ENCODE measurements around the gene LUZP1. TPM values are rescaled to one million over a fixed set of nuclear protein-coding genes. Genes with fewer than 3 reads are reported as not detected.

Gene LUZP1
- total and polyA plus RNA-seq, 2 donors (not counting 3 experiments of a cell fraction or from before 2014, with no cell fraction given) = 26.3 to 82.4 TPM

- ChIA-PET POLR2A (no interaction called here), CTCF (interaction anchor here (0.7 to 4.4 kb wide), 14 partner anchors 9 to 241 kb away, joined by 3 to 26 read pairs (median 5); partner anchors contain the start of gene HNRNPR)
- no peaks in the 10 kb centered on the region for H4K20me1 ChIP-seq (replicated peaks; ENCODE audit: control insufficient read depth, extremely low read depth, insufficient read depth, low read length)
- TF ChIP-seq FOS (IDR thresholded peaks at IDR 0.05; ENCODE audit: borderline replicate concordance, insufficient read depth, low read length) (no peak), EZH2 (IDR thresholded peaks at IDR 0.05; ENCODE audit: borderline replicate concordance, low read depth, low read length, severe bottlenecking) (peak; percentile 42)
- peak within 1 kb of the TSS; percentile 57 for H3K4me2 ChIP-seq (ENCODE audit: insufficient read depth, low read length)
- peak within 1 kb of the TSS; percentile 49 to 60 (median 49) for H3K4me3 ChIP-seq (replicated peaks in 1 of 3; ENCODE audit: insufficient read depth in 1 of 3, low read depth in 1 of 3, low read length in 3 of 3)
- no TSS peak for BruUV-seq (replicated peaks)
- dilution Hi-C loops (cut with MboI; ENCODE audit: extremely low pct_ligation_motif_present, low sequenced_read_pairs) (no loop called here), intact Hi-C loops (cut with micrococcal nuclease) (no loop called here)
- H2AFZ ChIP-seq (ENCODE audit: low read depth, low read length) = peak within 1 kb of the TSS; percentile 82
- peak within 1 kb of the TSS; percentile 65 for H3K9ac ChIP-seq (replicated peaks; ENCODE audit: extremely low read depth, insufficient read depth, low read length)
- no peaks in the 10 kb centered on the region for H3K9me3 ChIP-seq (replicated peaks; ENCODE audit: control insufficient read depth, insufficient read depth, low read length)
- no peak for FAIRE-seq
- no peaks in the 10 kb centered on the region for H3K36me3 ChIP-seq (ENCODE audit: control insufficient read depth in 2 of 2, extremely low read depth in 1 of 2, insufficient read depth in 2 of 2, low read length in 2 of 2)
- no peaks in the 10 kb centered on the region for H3K9me1 ChIP-seq (replicated peaks; ENCODE audit: control insufficient read depth, extremely low read depth, insufficient read depth, low read length)
- H3K27ac ChIP-seq (ENCODE audit: insufficient read depth, low read depth, low read length) = no peak within 1 kb of the TSS
- H3K27me3 ChIP-seq (ENCODE audit: control insufficient read depth in 2 of 2, insufficient read depth in 2 of 2, low read length in 2 of 2) = peaks cover 0 to 7% of the 10 kb centered on the region in 2 experiments
- DNase-seq (ENCODE audit: low read depth, low spot score) = no peak
- no peaks in the 10 kb centered on the region for H3K79me2 ChIP-seq (ENCODE audit: control insufficient read depth, insufficient read depth, low read length)
- H3K4me1 ChIP-seq (ENCODE audit: control insufficient read depth, extremely low read depth, insufficient read depth, low read length) = peaks cover 6% of the 10 kb centered on the region
Observed at GRCh38 chr1:23217421-23218115, 48.9 kb upstream of the LUZP1 start, which contains the start of gene HTR1D. HTR1D (minus strand) TSS chr1:23217502; CDS start chr1:23194219, 23,283 bp downstream.

GRCh38 chr1:23216771-23217420, 48.2 kb upstream of the LUZP1 start:
- BruUV-seq (replicated peaks) = no TSS peak
- peaks cover 0 to 7% of the 10 kb centered on the region in 2 experiments for H3K27me3 ChIP-seq (ENCODE audit: control insufficient read depth in 2 of 2, insufficient read depth in 2 of 2, low read length in 2 of 2)
- TF ChIP-seq EZH2 (IDR thresholded peaks at IDR 0.05; ENCODE audit: borderline replicate concordance, low read depth, low read length, severe bottlenecking) (peak; percentile 10), MYC (IDR thresholded peaks at IDR 0.05; ENCODE audit: low read depth, low read length) (no peak), POLR2A (IDR thresholded peaks at IDR 0.05; ENCODE audit: low read depth, low read length) (no peak), CTCF (IDR thresholded peaks at IDR 0.05; ENCODE audit: extremely low read depth in 1 of 2, insufficient read depth in 1 of 2, low read depth in 1 of 2, low read length in 2 of 2) (peak; percentile 68 to 73), POLR2AphosphoS5 (IDR thresholded peaks at IDR 0.05; ENCODE audit: insufficient read depth, low read depth, low read length) (peak; percentile 13)
- H3K36me3 ChIP-seq (ENCODE audit: control insufficient read depth in 2 of 2, extremely low read depth in 1 of 2, insufficient read depth in 2 of 2, low read length in 2 of 2) = no peaks in the 10 kb centered on the region
- no peaks in the 10 kb centered on the region for H4K20me1 ChIP-seq (replicated peaks; ENCODE audit: control insufficient read depth, extremely low read depth, insufficient read depth, low read length)
- dilution Hi-C loops (cut with MboI; ENCODE audit: extremely low pct_ligation_motif_present, low sequenced_read_pairs) = no loop called here
- H3K4me2 ChIP-seq (ENCODE audit: insufficient read depth, low read length) = peak overlapping the region; percentile 57
- H3K27ac ChIP-seq (ENCODE audit: insufficient read depth, low read depth, low read length) = no peak overlapping the region
- H3K9ac ChIP-seq (replicated peaks; ENCODE audit: extremely low read depth, insufficient read depth, low read length) = peak overlapping the region; percentile 65
- no peaks in the 10 kb centered on the region for H3K9me3 ChIP-seq (replicated peaks; ENCODE audit: control insufficient read depth, insufficient read depth, low read length)
- POLR2A ChIA-PET = no interaction called here
- H3K79me2 ChIP-seq (ENCODE audit: control insufficient read depth, insufficient read depth, low read length) = no peaks in the 10 kb centered on the region
- peaks cover 10% of the 10 kb centered on the region for H3K4me1 ChIP-seq (ENCODE audit: control insufficient read depth, extremely low read depth, insufficient read depth, low read length)
- peak overlapping the region; percentile 82 for H2AFZ ChIP-seq (ENCODE audit: low read depth, low read length)
- peak overlapping the region; percentile 49 to 60 (median 49) for H3K4me3 ChIP-seq (replicated peaks in 1 of 3; ENCODE audit: insufficient read depth in 1 of 3, low read depth in 1 of 3, low read length in 3 of 3)
- H3K9me1 ChIP-seq (replicated peaks; ENCODE audit: control insufficient read depth, extremely low read depth, insufficient read depth, low read length) = no peaks in the 10 kb centered on the region
- no peak for DNase-seq (ENCODE audit: low read depth, low spot score)
- intact Hi-C loops (cut with micrococcal nuclease) = no loop called here
- FAIRE-seq = no peak
- CTCF ChIA-PET = interaction anchor here (0.7 to 4.4 kb wide), 18 partner anchors 10 to 323 kb away, joined by 3 to 26 read pairs (median 4); partner anchors contain the start of gene HNRNPR
